B cell (primary cell): ENCODE results near the gene ZNF326. TPM values are rescaled to one million over a fixed set of nuclear protein-coding genes. Genes with fewer than 3 reads are reported as not detected.
A peak's percentile ranks its signal among the peaks of the same experiment; 100 is the strongest.

Experiments
- ATAC-seq: fragments of 200-7000 bp; cut with Tn5 transposase; one replicate; pipeline ENCODE4 v1.10.0; 2021; ENCODE audit warnings: low read depth, mild to moderate bottlenecking, moderate number of reproducible peaks, moderate library complexity
- CTCF ChIA-PET: fragments of 350-600 bp; sonication (Branson Sonifier 250); formaldehyde crosslinking; loops from one replicate; lab custom pipeline; 2021; ENCODE audit warnings: antibody characterized with exemption, inconsistent platforms; lab: Charles Lee
- POLR2A ChIA-PET: fragments of 350-600 bp; sonication (Branson Sonifier 250); formaldehyde crosslinking; loops from one replicate; lab custom pipeline; 2021; ENCODE audit warnings: antibody characterized with exemption; lab: Charles Lee
- DNase-seq: peaks from one replicate; pipeline ENCODE4 v3.0.0; 2013
- H2AFZ ChIP-seq: 2 replicates; pipeline ENCODE4 v1.6.1; 2012; ENCODE audit warnings: mild to moderate bottlenecking, low read depth, low read length; ENCODE audit not compliant: insufficient read depth, poor library complexity, severe bottlenecking
- H3K27ac ChIP-seq, 2 donors: 1 replicate in 1 of 2; 2 replicates in 1 of 2; pipeline ENCODE4 v1.5.1; 2012 to 2013; ENCODE audit warnings: low read length in 2 of 2, mild to moderate bottlenecking in 2 of 2, moderate library complexity in 1 of 2
- H3K27me3 ChIP-seq, 4 experiments: fragments of 200-600 bp in 1 of 4; sonication (generic) in 1 of 4; replicated peaks in 1 of 4; 1 replicate in 2 of 4; 2 replicates in 2 of 4; pipeline versions ENCODE4 v1.6.1 to v1.7.0; 2013 to 2016; ENCODE audit warnings: low read length in 3 of 4, mild to moderate bottlenecking in 2 of 4, mixed read lengths in 1 of 4, moderate library complexity in 1 of 4; ENCODE audit not compliant: insufficient read depth in 4 of 4, control insufficient read depth in 3 of 4; ENCODE audit errors: control extremely low read depth in 1 of 4
- H3K36me3 ChIP-seq, 2 experiments: replicated peaks in 1 of 2; 1 replicate in 1 of 2; 2 replicates in 1 of 2; pipeline versions ENCODE4 v1.6.1 to v1.7.1; 2013; ENCODE audit warnings: low read length in 1 of 2; ENCODE audit not compliant: insufficient read depth in 2 of 2, control insufficient read depth in 1 of 2; ENCODE audit errors: control extremely low read depth in 1 of 2, extremely low read depth in 1 of 2
- H3K4me1 ChIP-seq, 2 donors: fragments of 200-600 bp in 1 of 2; sonication (generic) in 1 of 2; 1 replicate in 1 of 2; 2 replicates in 1 of 2; pipeline versions ENCODE4 v1.5.1 to v1.6.1; 2013 to 2017; ENCODE audit warnings: low read length in 2 of 2; ENCODE audit not compliant: control insufficient read depth in 2 of 2, insufficient read depth in 2 of 2
- H3K4me2 ChIP-seq: replicated peaks from 2 replicates; pipeline ENCODE3; 2012; ENCODE audit warnings: mild to moderate bottlenecking, low read depth, low read length; ENCODE audit not compliant: poor library complexity, severe bottlenecking
- H3K4me3 ChIP-seq, 5 experiments: fragments of 200-600 bp in 1 of 5; sonication (generic) in 1 of 5; 1 replicate in 3 of 5; 2 replicates in 2 of 5; pipeline versions ENCODE4 v1.5.1 to v1.7.0; 2011 to 2016; ENCODE audit warnings: low read length in 4 of 5, mild to moderate bottlenecking in 4 of 5, low read depth in 2 of 5, control low read depth in 1 of 5, moderate library complexity in 1 of 5; ENCODE audit not compliant: insufficient read depth in 1 of 5; ENCODE audit errors: control extremely low read depth in 1 of 5, extremely low read depth in 1 of 5
- H3K79me2 ChIP-seq: fragments of 200-600 bp; sonication (generic); one replicate; pipeline ENCODE4 v1.6.0; 2016; ENCODE audit warnings: low read length; ENCODE audit not compliant: control insufficient read depth, insufficient read depth
- H3K9ac ChIP-seq: fragments of 200-600 bp; sonication (generic); 2 replicates; pipeline ENCODE4 v1.6.1; 2017; ENCODE audit warnings: mild to moderate bottlenecking, low read length, moderate library complexity
- H3K9me3 ChIP-seq, 3 donors: one replicate each; pipeline versions ENCODE4 v1.6.1 to v1.7.1; 2013; ENCODE audit warnings: low read length in 2 of 3; ENCODE audit not compliant: control insufficient read depth in 2 of 3, insufficient read depth in 1 of 3; ENCODE audit errors: control extremely low read depth in 1 of 3
- H4K20me1 ChIP-seq: 2 replicates; pipeline ENCODE4 v1.6.0; 2012; ENCODE audit warnings: mild to moderate bottlenecking, low read length; ENCODE audit not compliant: insufficient read depth, control insufficient read depth, poor library complexity, severe bottlenecking
- H3K27ac Mint-ChIP-seq: one replicate; pipeline ENCODE4 v1.8.0; 2021; ENCODE audit warnings: mixed read lengths
- H3K27me3 Mint-ChIP-seq: one replicate; pipeline ENCODE4 v1.8.0; 2021; ENCODE audit warnings: mixed read lengths
- H3K4me1 Mint-ChIP-seq: one replicate; pipeline ENCODE4 v1.8.0; 2021; ENCODE audit warnings: mixed read lengths
- H3K4me3 Mint-ChIP-seq: one replicate; pipeline ENCODE4 v1.8.0; 2021; ENCODE audit warnings: mixed read lengths
- H3K9me3 Mint-ChIP-seq: one replicate; pipeline ENCODE4 v1.8.0; 2022; ENCODE audit warnings: mixed read lengths; ENCODE audit not compliant: insufficient read depth
- CTCF ChIP-seq: fragments of 200-600 bp; IDR thresholded peaks from one replicate; pipeline ENCODE4 v1.8.0; 2022; ENCODE audit warnings: antibody characterized with exemption, mild to moderate bottlenecking
- EZH2 ChIP-seq: IDR thresholded peaks from 2 replicates; pipeline ENCODE4 v1.6.1; 2012; ENCODE audit warnings: borderline replicate concordance, low read depth, mild to moderate bottlenecking, moderate library complexity, low read length; ENCODE audit not compliant: insufficient read depth, poor library complexity, severe bottlenecking
- WGBS: methylation state at CpG from one replicate; pipeline ENCODE4 v1.1.5; 2013; ENCODE audit warnings: missing lambda C conversion rate; ENCODE audit not compliant: insufficient coverage; 5-methylcytosine and 5-hydroxymethylcytosine counted together
- intact Hi-C: fragments of 100-400 bp; cut with micrococcal nuclease; formaldehyde crosslinking; loops from one replicate; pipeline ENCODE4 v1.10.0; 2022
- polyA plus RNA-seq: library from polyadenylated mRNA; depleted of rRNA; stranded (reverse); fragments of >200 nt; gene quantifications from 2 replicates; pipeline ENCODE4 v1.2.3, GENCODE V29; 2012
- total RNA-seq, 2 donors: library from RNA; stranded (reverse); fragments of 120-200 nt in 1 of 2; gene quantifications; 1 replicate in 1 of 2; 2 replicates in 1 of 2; pipeline versions ENCODE4 v1.2.3 to v1.2.4, GENCODE V29; 2013 to 2022

Gene ZNF326
- total and polyA plus RNA-seq, 2 donors (not counting 1 experiment from before 2014, with no cell fraction given) = 6.1 to 34.1 TPM

- Histone ChIP-seq H3K9ac (peak overlapping the region; percentile 95), H4K20me1 (peaks cover 7% of the 10 kb centered on the region), H2AFZ (peak overlapping the region; percentile 93), H3K27me3 (no peaks in the 10 kb centered on the region), H3K9me3 (no peaks in the 10 kb centered on the region), H3K27ac (peak overlapping the region; percentile 85 to 87), H3K4me1 (peaks cover 8 to 12% of the 10 kb centered on the region in 2 donors), H3K79me2 (peaks cover 49% of the 10 kb centered on the region), H3K36me3 (peaks cover 2 to 6% of the 10 kb centered on the region in 2 experiments), H3K4me2 (peak overlapping the region; percentile 81), H3K4me3 (peak overlapping the region; percentile 72 to 95 (median 80))
- Mint-ChIP-seq H3K27me3 (no peaks in the 10 kb centered on the region), H3K27ac (peak overlapping the region; percentile 96), H3K4me3 (peak overlapping the region; percentile 99), H3K4me1 (peaks cover 40% of the 10 kb centered on the region), H3K9me3 (no peaks in the 10 kb centered on the region)
- intact Hi-C loops = loop anchor here (1.0 to 5.0 kb wide), 6 partner anchors 153 to 1312 kb away; partner anchors contain the start of genes GTF2B, LRRC8B, LRRC8D and PKN2
- DNase-seq (peak; percentile 11), ATAC-seq (no peak)
- POLR2A ChIA-PET = interaction anchor here (0.9 kb wide), 1 partner anchor 174 kb away, joined by 3 read pairs; no protein-coding TSS in a partner anchor
- no peak for TF ChIP-seq EZH2
- TF ChIP-seq CTCF = no peak
- 0% methylated on average over 7 of the region's 15 CpGs for WGBS
- CTCF ChIA-PET = interaction anchor here (0.6 to 0.7 kb wide), 2 partner anchors 189 to 1024 kb away, joined by 3 read pairs; no protein-coding TSS in a partner anchor
Observed at GRCh38 chr1:89995598-89996449, 914 bp downstream of the ZNF326 start.
